HepG2 (cell line): ENCODE measurements around the gene ADIRF. TPM values are rescaled to one million over a fixed set of nuclear protein-coding genes. Genes with fewer than 3 reads are reported as not detected.

Experiments used
- AKNA ChIP-seq: sonication (generic); formaldehyde crosslinking; IDR thresholded peaks from 2 replicates; pipeline ENCODE4 v1.4.0; 2020; ENCODE audit warnings: missing genetic modification reagents, borderline replicate concordance
- NCOA5 ChIP-seq: sonication (generic); formaldehyde crosslinking; IDR thresholded peaks from 2 replicates; pipeline ENCODE4 v1.4.0; 2020; ENCODE audit warnings: missing genetic modification reagents
- RARA ChIP-seq: IDR thresholded peaks from 2 replicates; pipeline ENCODE4 v1.6.1; 2016; ENCODE audit warnings: missing genetic modification reagents, missing compliant biosample characterization
- SMARCC2 ChIP-seq: fragments of 450-650 bp; IDR thresholded peaks from 2 replicates; pipeline ENCODE4 v1.6.1; 2017; ENCODE audit warnings: antibody characterized with exemption, mild to moderate bottlenecking
- ZFYVE20 ChIP-seq: sonication (generic); formaldehyde crosslinking; IDR thresholded peaks from 2 replicates; pipeline ENCODE4 v1.8.0; 2023; ENCODE audit warnings: low read depth, mild to moderate bottlenecking, moderate library complexity, missing genetic modification reagents, borderline replicate concordance
- ZNF280D ChIP-seq: sonication (generic); formaldehyde crosslinking; IDR thresholded peaks from 2 replicates; pipeline ENCODE4 v1.5.1; 2020; ENCODE audit warnings: mild to moderate bottlenecking, missing genetic modification reagents
- ZNF317 ChIP-seq: sonication (generic); formaldehyde crosslinking; IDR thresholded peaks from 2 replicates; pipeline ENCODE4 v1.5.0; 2020; ENCODE audit warnings: mild to moderate bottlenecking, missing genetic modification reagents
- ZNF614 ChIP-seq: IDR thresholded peaks from 2 replicates; pipeline ENCODE4 v1.6.1; 2018; ENCODE audit warnings: missing biosample characterization, missing genetic modification reagents, inconsistent platforms, borderline replicate concordance
- polyA plus RNA-seq, 8 experiments: library from polyadenylated mRNA; depleted of rRNA in 3 of 8; stranded (reverse) in 7 of 8; unstranded in 1 of 8; fragments of >200 nt; fragmentation: Illumina TruSeq in 4 of 8; extraction: Trizol in 4 of 8; gene quantifications; 2 replicates each; pipeline versions ENCODE4 v1.2.1 to v1.2.3, GENCODE V29; 2011 to 2016; ENCODE audit warnings: low read depth in 4 of 8, missing spikeins in 1 of 8, mixed read lengths in 1 of 8; ENCODE audit not compliant: insufficient read depth in 1 of 8
- total RNA-seq, 5 experiments: library from RNA; depleted of rRNA; stranded (reverse); fragments of >200 nt; fragmentation: Illumina TruSeq; extraction: Trizol; gene quantifications; 2 replicates each; pipeline ENCODE4 v1.2.3, GENCODE V29; 2016; ENCODE audit warnings: low read depth in 1 of 5
- TF ChIP-seq, protein P1 (sequence below): sonication (generic); formaldehyde crosslinking; conservative IDR thresholded peaks from 2 replicates; pipeline ENCODE4 v1.4.0; 2020; ENCODE audit warnings: mild to moderate bottlenecking, missing genetic modification reagents, moderate library complexity
- TF ChIP-seq, protein P2 (sequence below): sonication (generic); formaldehyde crosslinking; IDR thresholded peaks from 2 replicates; pipeline ENCODE4 v1.5.1; 2020; ENCODE audit warnings: missing genetic modification reagents, mild to moderate bottlenecking, borderline replicate concordance

The ADIRF gene
- total and polyA plus RNA-seq, 2 of the 13 experiments (the other 11 are each of a cell fraction or from before 2014, with no cell fraction given), result 0.13 to 0.40 TPM

DNA sequence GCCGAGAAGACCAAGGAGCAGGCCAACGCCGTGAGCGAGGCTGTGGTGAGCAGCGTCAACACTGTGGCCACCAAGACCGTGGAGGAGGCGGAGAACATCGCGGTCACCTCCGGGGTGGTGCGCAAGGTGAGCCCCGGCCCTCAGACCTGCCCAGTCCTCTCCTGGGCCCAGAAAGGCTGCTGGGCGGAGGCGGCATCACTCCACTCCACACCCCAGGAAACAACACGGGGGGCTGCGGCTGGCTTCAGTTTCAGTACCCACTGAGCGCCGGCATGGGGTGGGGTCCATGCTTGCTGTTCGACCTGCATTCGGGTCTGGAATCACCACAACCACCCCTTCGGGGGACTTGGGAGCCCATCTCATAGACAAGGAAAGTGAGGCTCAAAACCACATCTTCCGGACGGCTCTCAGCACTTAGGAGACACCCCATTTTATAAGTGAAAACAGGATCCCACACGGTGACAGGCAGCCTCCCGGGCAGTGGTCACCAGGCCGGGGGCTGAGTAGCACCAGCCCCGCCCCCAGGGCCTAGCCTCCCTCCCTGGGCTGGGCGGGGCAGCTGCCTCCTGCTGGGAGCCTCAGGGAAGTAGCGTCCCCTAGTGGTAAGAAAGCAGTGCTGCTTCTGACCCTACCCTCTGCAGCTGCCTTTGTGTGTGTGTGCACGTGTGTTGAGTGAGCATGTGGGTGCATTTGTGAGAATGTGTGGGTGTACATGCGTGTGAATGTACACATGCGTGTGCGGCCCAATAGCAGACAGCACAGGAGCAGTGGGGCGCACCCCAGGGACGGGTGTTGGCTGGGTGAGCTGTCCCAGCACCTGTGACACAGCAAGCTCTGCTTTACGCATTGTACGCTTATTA is 8.0 kb upstream of the ADIRF start (continued):
- TF ChIP-seq NCOA5 (CRISPR knock-in tag), result no peak
- TF ChIP-seq RARA, result no peak
- TF ChIP-seq ZFYVE20 (CRISPR knock-in tag), result no peak
- TF ChIP-seq SMARCC2, result no peak
- no peak for TF ChIP-seq ZNF614 (CRISPR knock-in tag)
- TF ChIP-seq, protein P1, sequence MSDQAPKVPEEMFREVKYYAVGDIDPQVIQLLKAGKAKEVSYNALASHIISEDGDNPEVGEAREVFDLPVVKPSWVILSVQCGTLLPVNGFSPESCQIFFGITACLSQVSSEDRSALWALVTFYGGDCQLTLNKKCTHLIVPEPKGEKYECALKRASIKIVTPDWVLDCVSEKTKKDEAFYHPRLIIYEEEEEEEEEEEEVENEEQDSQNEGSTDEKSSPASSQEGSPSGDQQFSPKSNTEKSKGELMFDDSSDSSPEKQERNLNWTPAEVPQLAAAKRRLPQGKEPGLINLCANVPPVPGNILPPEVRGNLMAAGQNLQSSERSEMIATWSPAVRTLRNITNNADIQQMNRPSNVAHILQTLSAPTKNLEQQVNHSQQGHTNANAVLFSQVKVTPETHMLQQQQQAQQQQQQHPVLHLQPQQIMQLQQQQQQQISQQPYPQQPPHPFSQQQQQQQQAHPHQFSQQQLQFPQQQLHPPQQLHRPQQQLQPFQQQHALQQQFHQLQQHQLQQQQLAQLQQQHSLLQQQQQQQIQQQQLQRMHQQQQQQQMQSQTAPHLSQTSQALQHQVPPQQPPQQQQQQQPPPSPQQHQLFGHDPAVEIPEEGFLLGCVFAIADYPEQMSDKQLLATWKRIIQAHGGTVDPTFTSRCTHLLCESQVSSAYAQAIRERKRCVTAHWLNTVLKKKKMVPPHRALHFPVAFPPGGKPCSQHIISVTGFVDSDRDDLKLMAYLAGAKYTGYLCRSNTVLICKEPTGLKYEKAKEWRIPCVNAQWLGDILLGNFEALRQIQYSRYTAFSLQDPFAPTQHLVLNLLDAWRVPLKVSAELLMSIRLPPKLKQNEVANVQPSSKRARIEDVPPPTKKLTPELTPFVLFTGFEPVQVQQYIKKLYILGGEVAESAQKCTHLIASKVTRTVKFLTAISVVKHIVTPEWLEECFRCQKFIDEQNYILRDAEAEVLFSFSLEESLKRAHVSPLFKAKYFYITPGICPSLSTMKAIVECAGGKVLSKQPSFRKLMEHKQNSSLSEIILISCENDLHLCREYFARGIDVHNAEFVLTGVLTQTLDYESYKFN (CRISPR knock-in tag), result no peak
- TF ChIP-seq, protein P2, sequence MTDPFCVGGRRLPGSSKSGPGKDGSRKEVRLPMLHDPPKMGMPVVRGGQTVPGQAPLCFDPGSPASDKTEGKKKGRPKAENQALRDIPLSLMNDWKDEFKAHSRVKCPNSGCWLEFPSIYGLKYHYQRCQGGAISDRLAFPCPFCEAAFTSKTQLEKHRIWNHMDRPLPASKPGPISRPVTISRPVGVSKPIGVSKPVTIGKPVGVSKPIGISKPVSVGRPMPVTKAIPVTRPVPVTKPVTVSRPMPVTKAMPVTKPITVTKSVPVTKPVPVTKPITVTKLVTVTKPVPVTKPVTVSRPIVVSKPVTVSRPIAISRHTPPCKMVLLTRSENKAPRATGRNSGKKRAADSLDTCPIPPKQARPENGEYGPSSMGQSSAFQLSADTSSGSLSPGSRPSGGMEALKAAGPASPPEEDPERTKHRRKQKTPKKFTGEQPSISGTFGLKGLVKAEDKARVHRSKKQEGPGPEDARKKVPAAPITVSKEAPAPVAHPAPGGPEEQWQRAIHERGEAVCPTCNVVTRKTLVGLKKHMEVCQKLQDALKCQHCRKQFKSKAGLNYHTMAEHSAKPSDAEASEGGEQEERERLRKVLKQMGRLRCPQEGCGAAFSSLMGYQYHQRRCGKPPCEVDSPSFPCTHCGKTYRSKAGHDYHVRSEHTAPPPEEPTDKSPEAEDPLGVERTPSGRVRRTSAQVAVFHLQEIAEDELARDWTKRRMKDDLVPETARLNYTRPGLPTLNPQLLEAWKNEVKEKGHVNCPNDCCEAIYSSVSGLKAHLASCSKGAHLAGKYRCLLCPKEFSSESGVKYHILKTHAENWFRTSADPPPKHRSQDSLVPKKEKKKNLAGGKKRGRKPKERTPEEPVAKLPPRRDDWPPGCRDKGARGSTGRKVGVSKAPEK (CRISPR knock-in tag), result no peak
- no peak for TF ChIP-seq AKNA (CRISPR knock-in tag)
- TF ChIP-seq ZNF317 (CRISPR knock-in tag), result no peak
- no peak for TF ChIP-seq ZNF280D (CRISPR knock-in tag)
